K562 (cell line): ENCODE results near the gene CAST. TPM values are rescaled to one million over a fixed set of nuclear protein-coding genes. Genes with fewer than 3 reads are reported as not detected.

Experiments
- ARID1B ChIP-seq: fragments of 450-650 bp; IDR thresholded peaks from 2 replicates; pipeline ENCODE4 v1.6.1; 2016; ENCODE audit warnings: antibody characterized with exemption, mild to moderate bottlenecking, inconsistent platforms
- EWSR1 ChIP-seq: fragments of 450-650 bp; IDR thresholded peaks from 2 replicates; pipeline ENCODE4 v1.6.1; 2018; ENCODE audit warnings: borderline replicate concordance, mild to moderate bottlenecking, low read depth, moderate library complexity; ENCODE audit not compliant: partially characterized antibody
- HDGF ChIP-seq: fragments of 450-650 bp; IDR thresholded peaks from 2 replicates; pipeline ENCODE4 v1.6.1; 2016
- HINFP ChIP-seq: fragments of 450-650 bp; conservative IDR thresholded peaks from 2 replicates; pipeline ENCODE4 v1.6.1; 2016; ENCODE audit warnings: missing genetic modification characterization, low read depth, mild to moderate bottlenecking, control low read depth, missing compliant biosample characterization
- HIVEP1 ChIP-seq: fragments of 250-450 bp; sonication (Bioruptor Pico); IDR thresholded peaks from 2 replicates; pipeline ENCODE4 v1.4.0; 2020; ENCODE audit warnings: mild to moderate bottlenecking
- IFI16 ChIP-seq: fragments of 250-450 bp; sonication (Bioruptor Pico); IDR thresholded peaks from 2 replicates; pipeline ENCODE4 v2.1.2; 2022; ENCODE audit warnings: mild to moderate bottlenecking, inconsistent platforms
- KLF16 ChIP-seq: IDR thresholded peaks from 2 replicates; pipeline ENCODE4 v1.6.1; 2016; ENCODE audit warnings: antibody characterized with exemption
- MBD1 ChIP-seq: fragments of 250-450 bp; sonication (Bioruptor Pico); IDR thresholded peaks from 2 replicates; pipeline ENCODE4 v1.8.0; 2022; ENCODE audit warnings: inconsistent platforms
- NCOA2 ChIP-seq, 2 experiments: fragments of 450-650 bp; IDR thresholded peaks; 2 replicates each; pipeline ENCODE4 v1.6.1; 2018; ENCODE audit warnings: mild to moderate bottlenecking in 2 of 2, moderate library complexity in 1 of 2; ENCODE audit not compliant: partially characterized antibody in 2 of 2
- PCBP1 ChIP-seq: fragments of 200-400 bp; formaldehyde crosslinking; IDR thresholded peaks from 2 replicates; pipeline ENCODE4 v1.6.1; 2018; ENCODE audit warnings: mild to moderate bottlenecking, low read depth, low read length; ENCODE audit not compliant: poor library complexity, severe bottlenecking
- PTBP1 ChIP-seq: fragments of 200-400 bp; formaldehyde crosslinking; IDR thresholded peaks from 2 replicates; pipeline ENCODE4 v1.6.1; 2017; ENCODE audit warnings: low read depth, low read length
- SPI1 ChIP-seq: IDR thresholded peaks from 2 replicates; pipeline ENCODE4 v1.6.1; 2011; ENCODE audit warnings: low read depth, low read length, control low read depth, borderline replicate concordance
- TBP ChIP-seq: optimal IDR thresholded peaks from 2 replicates; pipeline ENCODE3; 2011; ENCODE audit warnings: low read depth, low read length, improper control_type of control experiment
- TCF15 ChIP-seq: fragments of 250-450 bp; sonication (Bioruptor Pico); IDR thresholded peaks from 2 replicates; pipeline ENCODE4 v1.8.0; 2022; ENCODE audit warnings: moderate library complexity, mild to moderate bottlenecking, inconsistent platforms
- ZBTB49 ChIP-seq: sonication (generic); formaldehyde crosslinking; IDR thresholded peaks from 2 replicates; pipeline ENCODE4 v1.8.0; 2022; ENCODE audit warnings: missing genetic modification reagents, mild to moderate bottlenecking, borderline replicate concordance
- ZNF224 ChIP-seq: sonication (generic); formaldehyde crosslinking; IDR thresholded peaks from 2 replicates; pipeline ENCODE4 v1.8.0; 2022; ENCODE audit warnings: mild to moderate bottlenecking, missing genetic modification reagents
- ZNF23 ChIP-seq: fragments of 250-450 bp; sonication (Bioruptor Pico); IDR thresholded peaks from 2 replicates; pipeline ENCODE4 v1.4.0; 2020; ENCODE audit warnings: mild to moderate bottlenecking
- ZNF280A ChIP-seq: fragments of 450-650 bp; IDR thresholded peaks from 2 replicates; pipeline ENCODE4 v1.6.1; 2018; ENCODE audit warnings: mild to moderate bottlenecking, low read depth; ENCODE audit not compliant: partially characterized antibody
- ZNF696 ChIP-seq: fragments of 250-450 bp; sonication (Bioruptor Pico); conservative IDR thresholded peaks from 2 replicates; pipeline ENCODE4 v1.4.0; 2020; ENCODE audit warnings: mild to moderate bottlenecking, moderate library complexity
- polyA plus RNA-seq, 8 experiments: library from polyadenylated mRNA; depleted of rRNA in 4 of 8; stranded (reverse) in 5 of 8; unstranded in 3 of 8; fragments of >200 nt; fragmentation: Nextera tagmentation in 2 of 8; fragmentation: Illumina TruSeq in 1 of 8; extraction: Ambion mirVana in 2 of 8; extraction: Trizol in 1 of 8; gene quantifications; 2 replicates each; pipeline versions ENCODE4 v1.2.1 to v1.2.3, GENCODE V29; 2011 to 2014; ENCODE audit warnings: inconsistent platforms in 1 of 8, missing spikeins in 1 of 8
- total RNA-seq, 7 experiments: library from RNA; depleted of rRNA in 6 of 7; stranded (reverse); fragments of >200 nt in 6 of 7; fragmentation: Illumina TruSeq in 2 of 7; extraction: Trizol in 2 of 7; gene quantifications; 2 replicates each; pipeline versions ENCODE4 v1.2.1 to v1.2.3, GENCODE V29; 2011 to 2021; ENCODE audit warnings: low replicate concordance in 1 of 7

Gene CAST
- total and polyA plus RNA-seq, 9 of the 15 experiments (the other 6 are each of a cell fraction or from before 2014, with no cell fraction given) = 55.5 to 136 (median 86.1) TPM

- no peak for TF ChIP-seq PCBP1
- TF ChIP-seq ARID1B = no peak
- TF ChIP-seq HDGF = no peak
- TF ChIP-seq PTBP1 = no peak
- peak; percentile 37; the same call in 1 of the 2 replicates for TF ChIP-seq ZNF224 (CRISPR knock-in tag)
- no peak for TF ChIP-seq TCF15 (CRISPR knock-in tag)
- no peak for TF ChIP-seq NCOA2 (IDR thresholded peaks at IDR 0.05; ENCODE audit: partially characterized antibody in 2 of 2)
- TF ChIP-seq ZBTB49 (CRISPR knock-in tag) = 0 out of 2 replicates have a peak, but pooled peaks have one; percentile 33
- peak; percentile 35 for TF ChIP-seq TBP
- no peak for TF ChIP-seq KLF16
- TF ChIP-seq SPI1 = peak; percentile 61; the same call in 1 of the 2 replicates
- no peak for TF ChIP-seq EWSR1
- TF ChIP-seq MBD1 (CRISPR knock-in tag) = no peak
- TF ChIP-seq ZNF23 (CRISPR knock-in tag) = no peak
- TF ChIP-seq IFI16 (CRISPR knock-in tag) = no peak
- no peak for TF ChIP-seq ZNF696 (CRISPR knock-in tag)
- no peak for TF ChIP-seq HINFP (tag)
- no peak for TF ChIP-seq ZNF280A
- peak; percentile 58; the same call in 1 of the 2 replicates for TF ChIP-seq HIVEP1 (CRISPR knock-in tag)
Observed at GRCh38 chr5:96807075-96807654, 145.0 kb downstream of the CAST start (continued).
